Cardiac fibroblast (primary cell): ENCODE results near the gene PPP1R2.

Experiments used
- DNase-seq, 2 donors: peaks; one replicate each; pipeline versions ENCODE4 v3.0.0 to v3.0.0-alpha.2; 2010; ENCODE audit warnings: low read depth in 2 of 2
- H3K4me3 ChIP-seq, 2 donors: replicated peaks in 1 of 2; 1 replicate in 1 of 2; 2 replicates in 1 of 2; pipeline ENCODE4 v1.5.1; 2011; ENCODE audit warnings: low read depth in 2 of 2, low read length in 2 of 2, mild to moderate bottlenecking in 2 of 2, moderate library complexity in 1 of 2
- TF ChIP-seq, protein P1 (sequence below): IDR thresholded peaks from one replicate; pipeline ENCODE4 v1.5.1; 2011; ENCODE audit warnings: low read depth, mild to moderate bottlenecking, low read length, inconsistent platforms

PPP1R2 gene

DNA sequence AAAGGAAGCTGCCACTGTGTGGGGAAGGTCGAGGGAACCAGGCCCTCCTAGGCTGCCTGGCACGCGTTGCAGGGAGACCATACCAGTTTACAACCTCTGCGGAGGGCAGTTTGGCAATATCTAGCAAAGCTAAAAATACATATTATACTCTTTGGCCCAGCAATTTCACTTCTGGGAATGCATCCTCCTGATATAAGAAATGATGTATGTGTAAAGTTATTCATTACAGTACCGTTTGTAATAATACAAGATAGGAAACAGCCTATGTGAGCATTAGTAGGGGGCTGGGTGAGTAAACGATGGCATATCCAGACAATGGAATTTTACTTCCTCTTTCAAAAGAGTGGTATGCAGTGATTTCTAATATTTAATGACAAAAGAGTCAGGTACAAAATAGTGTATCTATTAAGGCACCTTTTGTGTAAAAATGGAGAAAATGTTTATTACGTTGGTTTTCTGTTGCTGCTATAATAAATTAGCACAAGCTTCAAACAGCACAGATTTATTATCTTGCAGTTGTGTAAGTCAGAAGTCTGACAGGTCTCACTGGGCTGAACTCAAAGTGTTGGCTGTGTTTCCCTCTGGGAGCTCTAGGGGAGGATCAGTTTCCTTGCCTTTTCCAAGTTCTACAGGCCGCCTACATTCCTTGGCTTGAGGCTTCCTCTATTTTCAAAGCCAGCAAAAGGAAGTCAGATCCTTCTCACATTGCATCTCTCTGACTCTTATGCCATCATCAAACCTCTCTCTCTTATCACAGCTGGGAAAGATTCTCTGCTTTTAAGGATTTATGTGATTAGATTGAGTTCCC lies 31.6 kb upstream of the PPP1R2 start:
- peak in 1 of 2 donors; percentile 66 for DNase-seq
- H3K4me3 ChIP-seq: no peak overlapping the region
- TF ChIP-seq, protein P1, sequence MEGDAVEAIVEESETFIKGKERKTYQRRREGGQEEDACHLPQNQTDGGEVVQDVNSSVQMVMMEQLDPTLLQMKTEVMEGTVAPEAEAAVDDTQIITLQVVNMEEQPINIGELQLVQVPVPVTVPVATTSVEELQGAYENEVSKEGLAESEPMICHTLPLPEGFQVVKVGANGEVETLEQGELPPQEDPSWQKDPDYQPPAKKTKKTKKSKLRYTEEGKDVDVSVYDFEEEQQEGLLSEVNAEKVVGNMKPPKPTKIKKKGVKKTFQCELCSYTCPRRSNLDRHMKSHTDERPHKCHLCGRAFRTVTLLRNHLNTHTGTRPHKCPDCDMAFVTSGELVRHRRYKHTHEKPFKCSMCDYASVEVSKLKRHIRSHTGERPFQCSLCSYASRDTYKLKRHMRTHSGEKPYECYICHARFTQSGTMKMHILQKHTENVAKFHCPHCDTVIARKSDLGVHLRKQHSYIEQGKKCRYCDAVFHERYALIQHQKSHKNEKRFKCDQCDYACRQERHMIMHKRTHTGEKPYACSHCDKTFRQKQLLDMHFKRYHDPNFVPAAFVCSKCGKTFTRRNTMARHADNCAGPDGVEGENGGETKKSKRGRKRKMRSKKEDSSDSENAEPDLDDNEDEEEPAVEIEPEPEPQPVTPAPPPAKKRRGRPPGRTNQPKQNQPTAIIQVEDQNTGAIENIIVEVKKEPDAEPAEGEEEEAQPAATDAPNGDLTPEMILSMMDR: no peak

DNA sequence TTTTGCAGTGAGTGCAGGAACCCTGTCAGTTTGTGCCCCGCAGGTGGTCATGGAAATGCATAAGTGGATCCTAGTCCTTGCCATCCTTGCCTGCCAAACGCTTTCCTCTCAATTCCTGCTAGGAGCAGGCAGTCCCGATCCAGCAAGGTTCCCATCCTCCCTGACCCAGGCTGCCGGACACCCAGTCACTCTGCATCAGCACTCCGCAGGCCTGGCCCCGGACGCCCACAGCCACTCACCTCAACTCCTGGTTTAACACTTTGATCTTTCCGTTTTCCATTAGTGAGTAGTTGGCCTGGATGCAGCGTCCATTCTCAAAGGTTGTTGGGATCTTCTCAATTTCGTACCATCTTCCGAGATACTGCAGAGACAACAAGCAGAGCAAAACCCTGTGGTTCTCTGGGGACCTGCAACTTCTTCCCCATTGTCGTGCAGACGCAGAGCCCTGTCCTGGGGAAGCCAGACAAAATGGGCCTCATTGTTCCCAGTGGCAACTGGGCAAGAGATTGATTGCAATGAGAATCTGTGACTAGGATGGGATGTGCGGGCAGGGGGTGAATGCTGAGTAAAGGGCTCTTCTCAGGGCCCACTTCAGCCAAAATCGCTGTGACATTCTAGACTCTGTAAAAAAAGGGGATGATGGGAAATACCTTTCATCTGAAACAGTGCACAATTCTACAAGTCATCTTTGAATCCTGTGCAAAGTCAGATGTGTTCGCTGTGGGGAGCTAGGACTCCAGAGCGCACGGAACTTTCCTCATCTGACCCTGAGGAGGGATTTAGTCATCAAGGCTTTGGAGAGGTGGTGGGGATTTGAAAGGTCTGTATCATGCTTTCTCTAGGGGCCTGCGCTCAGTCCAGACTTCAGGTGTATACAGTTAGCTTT lies 30.7 kb upstream of the PPP1R2 start:
- DNase-seq: no peak
- TF ChIP-seq, protein P1: no peak
- H3K4me3 ChIP-seq: no peak overlapping the region

DNA sequence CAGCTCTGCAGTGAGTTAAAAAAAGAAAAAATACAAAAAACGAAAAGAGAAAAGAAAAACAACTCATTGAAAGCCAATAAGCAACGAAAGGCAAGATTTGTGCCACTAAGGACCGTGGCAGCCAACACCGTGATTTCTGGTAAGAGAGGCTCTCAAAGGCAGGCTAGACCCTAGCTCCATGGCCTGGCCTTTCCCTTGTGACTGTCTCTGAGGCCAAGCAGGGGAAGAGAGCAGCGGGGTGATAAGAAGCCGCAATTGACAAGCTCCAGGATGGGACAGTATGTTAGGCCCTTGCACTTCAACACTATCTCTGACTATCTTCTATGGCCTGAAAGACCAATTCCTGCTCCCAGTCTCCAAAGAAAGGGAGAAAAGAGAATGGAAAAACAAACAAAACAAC lies 28.2 kb upstream of the PPP1R2 start:
- H3K4me3 ChIP-seq: no peak overlapping the region
- TF ChIP-seq, protein P1: no peak
- DNase-seq: no peak

DNA sequence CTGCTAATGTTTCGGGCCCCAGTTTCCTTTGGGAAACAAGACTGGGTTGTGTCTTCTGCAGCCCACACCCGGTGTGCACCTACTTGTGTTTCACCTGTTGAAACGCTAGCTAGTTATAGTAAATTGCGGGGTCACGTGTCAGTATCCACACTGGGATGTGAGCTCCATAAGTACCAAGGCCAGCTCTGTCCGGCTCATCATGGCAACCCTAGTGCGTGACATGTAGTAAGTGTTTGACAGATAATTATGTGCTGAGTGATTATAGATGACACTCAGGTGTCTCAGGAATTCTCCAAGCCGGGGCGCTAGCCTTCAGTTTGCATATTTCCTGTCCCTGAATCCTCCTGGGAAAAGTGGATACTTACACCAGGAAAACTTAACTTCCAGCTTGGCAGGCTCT lies 27.8 kb upstream of the PPP1R2 start:
- TF ChIP-seq, protein P1: no peak
- H3K4me3 ChIP-seq: no peak overlapping the region
- DNase-seq: no peak

DNA sequence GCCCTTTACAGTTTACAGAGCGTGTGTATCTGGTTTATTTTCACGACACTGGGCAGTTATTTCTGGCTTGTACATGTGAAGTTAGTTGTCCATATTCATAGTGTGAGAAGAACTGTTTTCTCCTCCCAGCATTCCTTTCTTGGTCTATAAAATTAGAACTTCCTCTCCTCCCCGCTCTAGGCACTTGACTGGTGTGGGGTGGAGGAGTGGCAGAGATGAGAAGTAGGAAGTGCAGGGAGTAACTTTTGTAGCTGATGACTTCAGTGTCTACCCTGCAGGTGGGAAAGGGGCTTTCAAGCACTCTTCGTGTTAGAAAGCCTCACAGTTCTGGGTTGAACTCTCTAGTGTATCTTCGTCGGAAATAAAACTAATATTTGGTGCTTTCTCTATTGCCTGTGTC lies 27.2 kb upstream of the PPP1R2 start:
- TF ChIP-seq, protein P1: no peak
- DNase-seq: no peak

DNA sequence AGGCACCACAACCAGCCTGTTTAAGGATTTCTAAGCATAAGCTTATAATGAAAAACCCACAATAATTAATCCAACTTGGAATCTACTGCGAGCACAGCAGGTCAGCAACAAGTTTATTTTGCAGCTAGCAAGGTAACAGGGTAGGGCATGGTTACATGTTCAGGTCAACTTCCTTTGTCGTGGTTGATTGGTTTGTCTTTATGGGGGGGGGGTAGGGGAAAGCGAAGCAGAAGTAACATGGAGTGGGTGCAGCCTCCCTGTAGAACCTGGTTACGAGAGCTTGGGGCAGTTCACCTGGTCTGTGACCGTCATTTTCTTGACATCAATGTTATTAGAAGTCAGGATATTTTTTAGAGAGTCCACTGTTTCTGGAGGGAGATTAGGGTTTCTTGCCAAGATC lies 25.5 kb upstream of the PPP1R2 start:
- TF ChIP-seq, protein P1: no peak
- H3K4me3 ChIP-seq: no peak overlapping the region
- no peak for DNase-seq

More for the DNA sequence above, 27.2 kb upstream of the PPP1R2 start:
- H3K4me3 ChIP-seq: no peak overlapping the region
